ENCODE results near the gene ZNF236. TPM values are rescaled to one million over a fixed set of nuclear protein-coding genes. Genes with fewer than 3 reads are reported as not detected.
"Not testable (repeated sequence)": the region's sequence is repeated elsewhere in the genome, so short reads cannot be mapped to it uniquely, and the experiment has no call there.

Gene ZNF236
- total RNA-seq, 1 donor from 2014 or later: 9.9 TPM

DNA sequence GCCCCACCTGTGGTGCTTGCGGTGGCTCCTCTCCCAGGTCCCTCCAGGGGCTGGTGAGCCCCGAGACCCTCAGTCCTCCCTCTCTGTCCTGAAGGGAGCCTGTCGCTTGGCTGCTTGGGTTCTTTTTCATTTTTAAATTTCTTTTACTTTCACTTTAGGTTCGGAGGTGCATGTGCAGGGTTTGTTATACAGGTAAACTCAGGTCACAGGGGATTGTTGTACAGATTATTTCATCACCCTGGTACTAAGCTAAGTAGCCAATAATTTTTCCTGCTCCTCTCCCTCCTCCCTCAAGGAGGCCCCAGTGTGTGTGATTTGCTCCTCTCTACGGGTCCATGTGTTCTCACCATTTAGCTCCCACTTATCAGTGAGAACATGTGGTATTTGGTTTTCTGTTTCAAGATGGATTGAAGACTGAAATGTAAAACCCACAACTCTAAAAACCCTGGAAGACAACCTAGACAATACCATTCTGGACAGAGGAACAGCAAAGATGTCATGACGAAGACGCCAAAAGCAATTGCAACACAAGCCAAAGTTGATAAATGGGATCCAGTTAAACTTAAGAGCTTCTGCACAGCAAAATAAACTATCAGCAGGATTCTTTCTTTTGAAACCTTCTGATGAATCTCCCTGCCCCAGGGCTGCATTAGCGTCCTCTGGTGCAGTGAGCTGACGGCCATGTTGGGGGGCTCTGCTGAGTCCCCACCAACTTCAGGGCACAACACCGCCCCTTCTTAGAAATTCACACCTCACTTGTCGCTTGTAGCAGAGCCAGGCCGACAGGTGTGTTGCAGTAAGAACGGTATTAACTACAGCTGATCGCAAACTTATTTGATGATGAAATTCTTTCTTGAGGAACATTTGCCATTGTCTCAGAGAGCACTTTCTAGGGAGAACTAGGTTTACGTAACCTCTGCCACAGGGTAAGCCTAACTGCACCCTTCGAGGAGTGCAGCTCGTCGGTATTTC lies 135.3 kb downstream of the ZNF236 start:
- no peak overlapping the region for H3K4me3 ChIP-seq (ENCODE audit: low read depth, low read length)
- TF ChIP-seq, protein P1, sequence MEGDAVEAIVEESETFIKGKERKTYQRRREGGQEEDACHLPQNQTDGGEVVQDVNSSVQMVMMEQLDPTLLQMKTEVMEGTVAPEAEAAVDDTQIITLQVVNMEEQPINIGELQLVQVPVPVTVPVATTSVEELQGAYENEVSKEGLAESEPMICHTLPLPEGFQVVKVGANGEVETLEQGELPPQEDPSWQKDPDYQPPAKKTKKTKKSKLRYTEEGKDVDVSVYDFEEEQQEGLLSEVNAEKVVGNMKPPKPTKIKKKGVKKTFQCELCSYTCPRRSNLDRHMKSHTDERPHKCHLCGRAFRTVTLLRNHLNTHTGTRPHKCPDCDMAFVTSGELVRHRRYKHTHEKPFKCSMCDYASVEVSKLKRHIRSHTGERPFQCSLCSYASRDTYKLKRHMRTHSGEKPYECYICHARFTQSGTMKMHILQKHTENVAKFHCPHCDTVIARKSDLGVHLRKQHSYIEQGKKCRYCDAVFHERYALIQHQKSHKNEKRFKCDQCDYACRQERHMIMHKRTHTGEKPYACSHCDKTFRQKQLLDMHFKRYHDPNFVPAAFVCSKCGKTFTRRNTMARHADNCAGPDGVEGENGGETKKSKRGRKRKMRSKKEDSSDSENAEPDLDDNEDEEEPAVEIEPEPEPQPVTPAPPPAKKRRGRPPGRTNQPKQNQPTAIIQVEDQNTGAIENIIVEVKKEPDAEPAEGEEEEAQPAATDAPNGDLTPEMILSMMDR (conservative IDR thresholded peaks at IDR 0.05; ENCODE audit: low read depth, low read length): no peak
- no peak for DNase-seq (ENCODE audit: low read depth)

- TF ChIP-seq, protein P1 (conservative IDR thresholded peaks at IDR 0.05; ENCODE audit: low read depth, low read length): no peak
- DNase-seq (ENCODE audit: low read depth): no peak
- H3K4me3 ChIP-seq (ENCODE audit: low read depth, low read length): no peak overlapping the region
These were observed 136.5 kb downstream of the ZNF236 start for GRCh38 chr18:76958692-76959341.

- no peak for DNase-seq (ENCODE audit: low read depth)
- H3K4me3 ChIP-seq (ENCODE audit: low read depth, low read length): no peak overlapping the region
- TF ChIP-seq, protein P1 (conservative IDR thresholded peaks at IDR 0.05; ENCODE audit: low read depth, low read length): no peak
These were observed 137.2 kb downstream of the ZNF236 start for GRCh38 chr18:76959605-76960004.

- TF ChIP-seq, protein P1 (conservative IDR thresholded peaks at IDR 0.05; ENCODE audit: low read depth, low read length): no peak
- H3K4me3 ChIP-seq (ENCODE audit: low read depth, low read length): no peak overlapping the region
- no peak for DNase-seq (ENCODE audit: low read depth)
These were observed 138.2 kb downstream of the ZNF236 start for GRCh38 chr18:76960528-76961035.

- TF ChIP-seq, protein P1 (conservative IDR thresholded peaks at IDR 0.05; ENCODE audit: low read depth, low read length): no peak
- H3K4me3 ChIP-seq (ENCODE audit: low read depth, low read length): no peak overlapping the region
These were observed 140.5 kb downstream of the ZNF236 start for GRCh38 chr18:76962851-76963250.

GRCh38 chr18:76963936-76964335 lies 141.6 kb downstream of the ZNF236 start:
- no peak overlapping the region for H3K4me3 ChIP-seq (ENCODE audit: low read depth, low read length)
- TF ChIP-seq, protein P1 (conservative IDR thresholded peaks at IDR 0.05; ENCODE audit: low read depth, low read length): no peak
- DNase-seq (ENCODE audit: low read depth): no peak

More at GRCh38 chr18:76962851-76963250, 140.5 kb downstream of the ZNF236 start:
- no peak for DNase-seq (ENCODE audit: low read depth)

- H3K4me3 ChIP-seq (ENCODE audit: low read depth, low read length); DNase-seq (ENCODE audit: low read depth): not testable (repeated sequence)
These were observed 143.3 kb downstream of the ZNF236 start for GRCh38 chr18:76965555-76966151.

- H3K4me3 ChIP-seq (ENCODE audit: low read depth, low read length); DNase-seq (ENCODE audit: low read depth): not testable (repeated sequence)
These were observed 144.9 kb downstream of the ZNF236 start for GRCh38 chr18:76967299-76967698.

Data from epithelial cell of proximal tubule (primary cell).